Karpas-422 (cell line): ENCODE measurements around the gene RABGAP1L. TPM values are rescaled to one million over a fixed set of nuclear protein-coding genes. Genes with fewer than 3 reads are reported as not detected.
"Not testable (repeated sequence)": the region's sequence is repeated elsewhere in the genome, so short reads cannot be mapped to it uniquely, and the experiment has no call there.

Experiments
- DNase-seq: peaks from one replicate; pipeline ENCODE4 v3.0.0-alpha.2; 2015
- H2AFZ ChIP-seq: fragments of 200-600 bp; sonication (generic); 2 replicates; pipeline ENCODE4 v1.6.1; 2014; ENCODE audit warnings: antibody characterized with exemption, low read length, mixed read lengths
- H3K27ac ChIP-seq: fragments of 200-600 bp; sonication (generic); 2 replicates; pipeline ENCODE4 v1.5.1; 2014; ENCODE audit warnings: mild to moderate bottlenecking, low read length, moderate library complexity
- H3K27me3 ChIP-seq: fragments of 200-600 bp; sonication (generic); 2 replicates; pipeline ENCODE4 v1.6.1; 2014; ENCODE audit warnings: low read length, mixed read lengths
- H3K36me3 ChIP-seq: fragments of 200-600 bp; sonication (generic); 2 replicates; pipeline ENCODE4 v1.6.1; 2014; ENCODE audit warnings: low read length, mixed read lengths; ENCODE audit not compliant: insufficient read depth
- H3K4me1 ChIP-seq: fragments of 200-600 bp; sonication (generic); 2 replicates; pipeline ENCODE4 v1.6.1; 2014; ENCODE audit warnings: mild to moderate bottlenecking, low read length, mixed read lengths
- H3K4me2 ChIP-seq: fragments of 200-600 bp; sonication (generic); 2 replicates; pipeline ENCODE4 v1.6.1; 2014; ENCODE audit warnings: low read length, low read depth, mild to moderate bottlenecking; ENCODE audit not compliant: poor library complexity, severe bottlenecking
- H3K4me3 ChIP-seq: fragments of 200-600 bp; sonication (generic); 2 replicates; pipeline ENCODE4 v1.5.1; 2014; ENCODE audit warnings: mild to moderate bottlenecking, antibody characterized with exemption, low read length, mixed read lengths
- H3K79me2 ChIP-seq: fragments of 200-600 bp; sonication (generic); 2 replicates; pipeline ENCODE4 v1.6.1; 2014; ENCODE audit warnings: mild to moderate bottlenecking, low read length, mixed read lengths
- H3K9ac ChIP-seq: fragments of 200-600 bp; sonication (generic); 2 replicates; pipeline ENCODE4 v1.6.0; 2014; ENCODE audit warnings: low read length
- H3K9me2 ChIP-seq: fragments of 200-600 bp; sonication (generic), shearing (Covaris generic); replicated peaks from 2 replicates; pipeline ENCODE4 v1.6.0; 2014; ENCODE audit warnings: mild to moderate bottlenecking, low read length, moderate library complexity; ENCODE audit not compliant: insufficient read depth
- H3K9me3 ChIP-seq: fragments of 300-700, 200-600 bp; sonication (generic); 2 replicates; pipeline ENCODE4 v1.6.1; 2014; ENCODE audit warnings: low read length, mixed read lengths
- H4K20me1 ChIP-seq: fragments of 200-600 bp; sonication (generic); 2 replicates; pipeline ENCODE4 v1.6.1; 2014; ENCODE audit warnings: mild to moderate bottlenecking, antibody characterized with exemption, low read length, low read depth; ENCODE audit not compliant: insufficient read depth
- total RNA-seq: library from RNA; depleted of rRNA; stranded (reverse); fragments of >200 nt; shearing (Covaris generic); gene quantifications from 2 replicates; pipeline ENCODE4 v1.2.3, GENCODE V29; 2014; ENCODE audit warnings: low replicate concordance

Gene RABGAP1L
- total RNA-seq, 1 experiment from 2014 or later = 28.9 TPM

- not testable (repeated sequence) for H3K4me2 ChIP-seq, H3K4me3 ChIP-seq, H3K27ac ChIP-seq, H3K36me3 ChIP-seq, DNase-seq, H3K27me3 ChIP-seq, H3K9ac ChIP-seq, H2AFZ ChIP-seq, H3K79me2 ChIP-seq, H3K9me3 ChIP-seq, H4K20me1 ChIP-seq, H3K9me2 ChIP-seq, H3K4me1 ChIP-seq
These were observed 429.3 kb downstream of the RABGAP1L start for GRCh38 chr1:174588618-174589017.

GRCh38 chr1:174605198-174605597, 445.9 kb downstream of the RABGAP1L start:
- DNase-seq = no peak
- H4K20me1 ChIP-seq = no peaks in the 10 kb centered on the region
- H2AFZ ChIP-seq = no peak overlapping the region
- H3K79me2 ChIP-seq = no peaks in the 10 kb centered on the region
- no peak overlapping the region for H3K4me3 ChIP-seq
- H3K4me1 ChIP-seq = no peaks in the 10 kb centered on the region
- H3K9me3 ChIP-seq = no peaks in the 10 kb centered on the region
- no peak overlapping the region for H3K4me2 ChIP-seq
- no peak overlapping the region for H3K27ac ChIP-seq
- H3K9me2 ChIP-seq = no peaks in the 10 kb centered on the region
- H3K27me3 ChIP-seq = no peaks in the 10 kb centered on the region
- H3K36me3 ChIP-seq = no peaks in the 10 kb centered on the region
- no peak overlapping the region for H3K9ac ChIP-seq

GRCh38 chr1:174606471-174606870, 447.2 kb downstream of the RABGAP1L start:
- H3K27ac ChIP-seq = no peak overlapping the region
- no peak overlapping the region for H3K9ac ChIP-seq
- H3K79me2 ChIP-seq = no peaks in the 10 kb centered on the region
- no peaks in the 10 kb centered on the region for H3K4me1 ChIP-seq
- no peak overlapping the region for H3K4me2 ChIP-seq
- H3K9me2 ChIP-seq = no peaks in the 10 kb centered on the region
- DNase-seq = no peak
- H3K36me3 ChIP-seq = no peaks in the 10 kb centered on the region
- no peaks in the 10 kb centered on the region for H3K27me3 ChIP-seq
- H3K9me3 ChIP-seq = no peaks in the 10 kb centered on the region
- H3K4me3 ChIP-seq = no peak overlapping the region
- no peaks in the 10 kb centered on the region for H4K20me1 ChIP-seq
- no peak overlapping the region for H2AFZ ChIP-seq

GRCh38 chr1:174617905-174618304, 458.6 kb downstream of the RABGAP1L start:
- DNase-seq, H3K4me3 ChIP-seq, H4K20me1 ChIP-seq, H2AFZ ChIP-seq, H3K27me3 ChIP-seq, H3K4me2 ChIP-seq, H3K4me1 ChIP-seq, H3K36me3 ChIP-seq, H3K27ac ChIP-seq, H3K9ac ChIP-seq, H3K79me2 ChIP-seq, H3K9me3 ChIP-seq, H3K9me2 ChIP-seq: not testable (repeated sequence)

GRCh38 chr1:174623324-174624035, 464.2 kb downstream of the RABGAP1L start:
- Histone ChIP-seq H3K4me2 (no peak overlapping the region), H3K9me2 (no peaks in the 10 kb centered on the region), H3K36me3 (no peaks in the 10 kb centered on the region), H3K27me3 (no peaks in the 10 kb centered on the region), H3K9ac (no peak overlapping the region), H3K4me3 (no peak overlapping the region), H2AFZ (no peak overlapping the region), H3K9me3 (no peaks in the 10 kb centered on the region), H4K20me1 (no peaks in the 10 kb centered on the region), H3K79me2 (no peaks in the 10 kb centered on the region), H3K4me1 (no peaks in the 10 kb centered on the region), H3K27ac (no peak overlapping the region)
- no peak for DNase-seq

GRCh38 chr1:174626031-174627025, 467.0 kb downstream of the RABGAP1L start:
- Histone ChIP-seq H3K27me3 (no peaks in the 10 kb centered on the region), H4K20me1 (no peaks in the 10 kb centered on the region), H3K9me2 (no peaks in the 10 kb centered on the region), H2AFZ (no peak overlapping the region), H3K4me3 (no peak overlapping the region), H3K9me3 (no peaks in the 10 kb centered on the region), H3K4me1 (no peaks in the 10 kb centered on the region), H3K4me2 (no peak overlapping the region), H3K79me2 (no peaks in the 10 kb centered on the region), H3K36me3 (no peaks in the 10 kb centered on the region), H3K27ac (no peak overlapping the region), H3K9ac (no peak overlapping the region)
- DNase-seq = no peak

- no peaks in the 10 kb centered on the region for H3K79me2 ChIP-seq
- H3K4me2 ChIP-seq = no peak overlapping the region
- H3K9ac ChIP-seq = no peak overlapping the region
- DNase-seq = no peak
- no peaks in the 10 kb centered on the region for H3K9me2 ChIP-seq
- no peak overlapping the region for H3K27ac ChIP-seq
- no peak overlapping the region for H2AFZ ChIP-seq
- H3K36me3 ChIP-seq = no peaks in the 10 kb centered on the region
- H3K9me3 ChIP-seq = no peaks in the 10 kb centered on the region
- H3K4me3 ChIP-seq = no peak overlapping the region
- H4K20me1 ChIP-seq = no peaks in the 10 kb centered on the region
- H3K27me3 ChIP-seq = no peaks in the 10 kb centered on the region
- H3K4me1 ChIP-seq = no peaks in the 10 kb centered on the region
These were observed 478.2 kb downstream of the RABGAP1L start for GRCh38 chr1:174637487-174637886.

- no peak overlapping the region for H2AFZ ChIP-seq
- H3K9me3 ChIP-seq = no peaks in the 10 kb centered on the region
- H3K4me1 ChIP-seq = no peaks in the 10 kb centered on the region
- no peaks in the 10 kb centered on the region for H3K9me2 ChIP-seq
- H3K4me3 ChIP-seq = no peak overlapping the region
- H3K27ac ChIP-seq = no peak overlapping the region
- no peaks in the 10 kb centered on the region for H3K27me3 ChIP-seq
- no peak for DNase-seq
- H3K9ac ChIP-seq = no peak overlapping the region
- H3K4me2 ChIP-seq = no peak overlapping the region
- no peaks in the 10 kb centered on the region for H3K36me3 ChIP-seq
- H4K20me1 ChIP-seq = no peaks in the 10 kb centered on the region
- no peaks in the 10 kb centered on the region for H3K79me2 ChIP-seq
These were observed 480.1 kb downstream of the RABGAP1L start for GRCh38 chr1:174639461-174639860.
